Stomach smooth muscle (tissue), 2 donors: ENCODE data around the gene DERL3.
A peak's percentile ranks its signal among the peaks of the same experiment; 100 is the strongest.

Experiments used
- H3K27ac ChIP-seq: one replicate; pipeline ENCODE4 v1.7.0; 2013; ENCODE audit warnings: mild to moderate bottlenecking, low read length, inconsistent platforms
- H3K27me3 ChIP-seq, 2 donors: one replicate each; pipeline ENCODE4 v1.7.0; 2013; ENCODE audit warnings: low read length in 2 of 2; ENCODE audit not compliant: insufficient read depth in 2 of 2, control insufficient read depth in 1 of 2
- H3K36me3 ChIP-seq, 2 donors: one replicate each; pipeline ENCODE4 v1.7.0; 2013; ENCODE audit warnings: low read length in 2 of 2; ENCODE audit not compliant: control insufficient read depth in 2 of 2, insufficient read depth in 2 of 2
- H3K4me1 ChIP-seq: one replicate; pipeline ENCODE4 v1.7.0; 2013; ENCODE audit warnings: low read length; ENCODE audit not compliant: control insufficient read depth, insufficient read depth
- H3K4me3 ChIP-seq, 2 donors: one replicate each; pipeline ENCODE4 v1.7.0; 2013; ENCODE audit warnings: low read length in 2 of 2
- H3K9ac ChIP-seq, 2 donors: one replicate each; pipeline ENCODE4 v1.7.0; 2013; ENCODE audit warnings: low read length in 2 of 2, mild to moderate bottlenecking in 1 of 2
- H3K9me3 ChIP-seq, 2 donors: one replicate each; pipeline ENCODE4 v1.7.0; 2013; ENCODE audit warnings: low read length in 2 of 2; ENCODE audit not compliant: control insufficient read depth in 2 of 2
- donor health status: healthy.
- donor health status: Pancreatic carcinoma.

DERL3 gene

DNA sequence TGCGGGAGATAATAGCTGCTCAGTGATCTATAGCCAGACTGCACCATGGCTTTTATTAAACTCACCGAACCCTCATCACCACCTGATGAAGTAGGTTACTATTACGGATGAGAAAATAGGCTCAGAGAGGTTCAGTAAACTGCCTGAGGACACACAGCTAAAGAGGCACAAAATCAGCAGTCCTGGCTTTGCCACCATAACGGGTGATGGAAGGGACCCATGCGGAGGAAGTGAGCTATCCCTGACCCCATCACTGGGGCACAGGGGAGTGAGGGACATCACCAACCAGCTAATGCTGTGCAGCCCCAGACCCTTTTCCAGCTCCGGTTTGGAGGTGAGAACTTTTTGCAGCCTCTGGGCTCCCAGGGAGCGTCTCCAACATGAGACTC is 7.3 kb upstream of the DERL3 start:
- Histone ChIP-seq H3K4me3 (no peak overlapping the region), H3K9ac (no peak overlapping the region), H3K9me3 (no peaks in the 10 kb centered on the region), H3K36me3 (no peaks in the 10 kb centered on the region), H3K27me3 (no peaks in the 10 kb centered on the region), H3K4me1 (peaks cover 13% of the 10 kb centered on the region), H3K27ac (no peak overlapping the region)

DNA sequence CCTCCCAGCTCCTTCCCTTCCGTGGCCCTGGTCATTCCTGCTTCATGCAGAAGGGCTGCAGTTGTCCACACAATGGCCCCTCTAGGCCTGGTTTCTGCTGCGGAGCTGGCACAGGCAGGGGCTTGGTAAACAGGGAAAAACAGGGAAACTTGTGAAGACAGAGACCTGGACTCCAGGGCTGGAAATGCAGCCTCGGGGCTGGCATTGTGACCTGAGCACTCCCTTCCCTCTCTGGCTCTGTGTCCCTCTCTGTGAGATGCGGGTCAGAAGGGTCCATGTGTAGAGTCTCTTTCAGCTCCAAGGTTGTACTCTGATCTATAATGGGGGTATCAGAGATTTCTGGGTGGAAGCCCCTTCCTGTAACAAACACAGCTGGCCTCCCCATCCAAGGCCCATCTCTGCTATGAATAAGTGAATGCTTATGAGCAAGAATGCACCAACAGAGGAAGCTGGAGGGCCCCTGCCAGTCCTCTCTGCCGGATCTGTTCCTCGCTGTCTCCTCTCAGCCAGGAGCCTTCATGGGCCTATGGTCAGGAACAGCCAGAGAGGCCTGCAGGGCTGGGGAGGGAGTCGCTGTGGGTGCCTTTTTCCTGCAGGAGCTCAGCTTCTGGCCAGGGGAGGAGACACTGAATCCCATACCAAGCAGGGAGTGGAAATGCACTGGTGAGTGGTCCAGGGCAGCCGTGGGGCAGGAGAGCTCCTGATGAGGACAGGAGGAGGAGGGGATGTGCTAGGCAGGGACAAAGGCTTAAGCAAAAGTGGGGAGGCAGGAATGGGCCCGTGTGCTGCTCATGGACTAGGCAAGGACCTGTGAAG is 6.7 kb upstream of the DERL3 start:
- Histone ChIP-seq H3K4me1 (peaks cover 13% of the 10 kb centered on the region), H3K4me3 (no peak overlapping the region), H3K27ac (no peak overlapping the region), H3K9me3 (no peaks in the 10 kb centered on the region), H3K27me3 (no peaks in the 10 kb centered on the region), H3K9ac (no peak overlapping the region), H3K36me3 (no peaks in the 10 kb centered on the region)

DNA sequence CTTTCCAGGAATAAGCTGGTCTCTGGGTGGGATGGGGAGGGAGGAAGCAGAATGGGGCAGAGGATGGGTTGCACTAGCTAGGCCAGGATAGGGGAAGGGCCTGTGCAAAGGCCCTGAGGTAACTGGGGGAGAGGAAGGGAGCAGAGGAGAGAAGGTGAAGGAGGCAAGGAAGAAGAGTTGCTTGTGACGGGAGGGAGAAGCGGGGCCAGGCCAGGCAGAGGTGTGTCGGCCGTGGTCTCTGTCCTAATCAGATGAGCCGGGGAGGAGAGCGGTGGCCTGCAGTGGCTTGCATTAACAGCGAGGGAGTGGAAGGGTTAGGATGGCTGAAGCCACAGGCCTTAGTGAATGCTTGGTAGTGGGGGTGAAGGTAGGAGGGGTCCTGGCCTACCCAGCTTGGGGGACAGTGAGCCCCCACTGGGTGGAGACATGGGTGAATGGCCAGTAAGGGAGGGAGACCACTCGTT is 6.0 kb upstream of the DERL3 start:
- Histone ChIP-seq H3K4me3 (no peak overlapping the region), H3K27me3 (no peaks in the 10 kb centered on the region), H3K27ac (no peak overlapping the region), H3K4me1 (peaks cover 13% of the 10 kb centered on the region), H3K9ac (no peak overlapping the region), H3K36me3 (no peaks in the 10 kb centered on the region), H3K9me3 (no peaks in the 10 kb centered on the region)

- Histone ChIP-seq H3K27ac (no peak overlapping the region), H3K9ac (no peak overlapping the region), H3K36me3 (no peaks in the 10 kb centered on the region), H3K9me3 (no peaks in the 10 kb centered on the region), H3K4me3 (no peak overlapping the region), H3K27me3 (no peaks in the 10 kb centered on the region), H3K4me1 (peaks cover 19% of the 10 kb centered on the region)
These were observed 3.8 kb upstream of the DERL3 start for GRCh38 chr22:23842599-23842998.

GRCh38 chr22:23841736-23842445 is 3.1 kb upstream of the DERL3 start:
- Histone ChIP-seq H3K4me1 (peaks cover 19% of the 10 kb centered on the region), H3K9me3 (no peaks in the 10 kb centered on the region), H3K9ac (no peak overlapping the region), H3K27me3 (no peaks in the 10 kb centered on the region), H3K36me3 (no peaks in the 10 kb centered on the region), H3K4me3 (no peak overlapping the region), H3K27ac (no peak overlapping the region)

- H3K9me3 ChIP-seq = no peaks in the 10 kb centered on the region
- no peak overlapping the region for H3K9ac ChIP-seq
- no peaks in the 10 kb centered on the region for H3K27me3 ChIP-seq
- H3K4me3 ChIP-seq = no peak overlapping the region
- no peaks in the 10 kb centered on the region for H3K36me3 ChIP-seq
- H3K27ac ChIP-seq = no peak overlapping the region
- peaks cover 19% of the 10 kb centered on the region for H3K4me1 ChIP-seq
These were observed 2.5 kb upstream of the DERL3 start for GRCh38 chr22:23841292-23841691.

- H3K4me3 ChIP-seq = no peak overlapping the region
- no peak overlapping the region for H3K27ac ChIP-seq
These were observed 1.2 kb upstream of the DERL3 start for GRCh38 chr22:23840026-23840425.

DNA sequence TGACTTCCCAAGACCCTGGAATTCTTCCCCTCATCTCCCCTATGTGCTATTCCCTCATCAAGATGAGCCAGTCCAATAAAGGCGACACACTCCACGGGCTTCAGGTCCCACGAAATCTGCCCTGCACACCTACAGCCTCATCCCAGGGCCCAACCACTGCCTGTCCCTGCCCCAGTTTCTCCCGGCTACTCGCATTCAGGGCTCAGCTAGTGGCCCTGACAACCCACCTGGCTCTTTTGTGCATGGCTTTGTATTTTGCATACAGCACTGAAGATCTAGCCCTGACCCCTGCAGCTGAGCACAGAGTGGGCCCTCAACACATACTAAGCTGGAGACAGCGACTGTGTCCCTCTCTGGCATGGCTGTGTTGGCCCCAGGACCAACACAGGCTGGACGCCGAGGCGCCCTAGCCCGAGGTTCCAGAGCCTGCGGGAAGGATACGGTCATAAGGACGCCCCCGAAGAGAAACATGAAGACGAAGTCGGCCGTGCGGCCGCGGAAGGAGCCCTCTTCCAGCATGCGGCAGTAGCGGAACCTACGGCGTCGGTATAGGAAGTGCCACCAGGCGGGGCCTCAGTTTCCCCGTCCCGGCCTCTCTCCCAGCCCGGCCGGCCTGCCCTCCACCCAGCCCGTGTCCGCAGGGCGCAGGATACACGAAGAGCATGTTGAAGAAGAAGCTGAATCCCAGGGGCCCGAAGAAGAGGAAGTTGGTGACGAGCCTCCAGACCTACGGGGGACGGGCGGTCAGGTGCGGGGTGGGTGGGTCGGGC is 710 bp downstream of the DERL3 start:
- H3K27me3 ChIP-seq = no peaks in the 10 kb centered on the region
- H3K9me3 ChIP-seq = no peaks in the 10 kb centered on the region
- H3K9ac ChIP-seq = no peak overlapping the region
- H3K4me3 ChIP-seq = peak overlapping the region in 1 of 2 donors; percentile 75
- no peak overlapping the region for H3K27ac ChIP-seq
- H3K36me3 ChIP-seq = peaks cover 9 to 10% of the 10 kb centered on the region in 2 donors
- H3K4me1 ChIP-seq = peaks cover 25% of the 10 kb centered on the region

More at GRCh38 chr22:23840026-23840425, 1.2 kb upstream of the DERL3 start:
- H3K9me3 ChIP-seq = no peaks in the 10 kb centered on the region
- peaks cover 22% of the 10 kb centered on the region for H3K4me1 ChIP-seq
- no peak overlapping the region for H3K9ac ChIP-seq
- no peaks in the 10 kb centered on the region for H3K27me3 ChIP-seq
- H3K36me3 ChIP-seq = peaks cover 3% of the 10 kb centered on the region in 2 donors

GRCh38 chr22:23837496-23837859 is 1.3 kb downstream of the DERL3 start:
- Histone ChIP-seq H3K9ac (no peak overlapping the region), H3K4me3 (no peak overlapping the region), H3K9me3 (no peaks in the 10 kb centered on the region), H3K27ac (no peak overlapping the region), H3K27me3 (no peaks in the 10 kb centered on the region), H3K36me3 (peaks cover 9 to 10% of the 10 kb centered on the region in 2 donors), H3K4me1 (peaks cover 25% of the 10 kb centered on the region)

GRCh38 chr22:23836692-23837495 is 1.9 kb downstream of the DERL3 start:
- Histone ChIP-seq H3K4me3 (no peak overlapping the region), H3K27me3 (no peaks in the 10 kb centered on the region), H3K9me3 (no peaks in the 10 kb centered on the region), H3K9ac (no peak overlapping the region), H3K4me1 (peaks cover 27% of the 10 kb centered on the region), H3K36me3 (peaks cover 9 to 10% of the 10 kb centered on the region in 2 donors), H3K27ac (no peak overlapping the region)
